GM21367 (cell line): ENCODE measurements around the gene STK11IP.
A peak's percentile ranks its signal among the peaks of the same experiment; 100 is the strongest.

Source experiments
- ATAC-seq: cut with Tn5 transposase; IDR thresholded peaks from one replicate; pipeline ENCODE4 v1.9.1; 2021; ENCODE audit not compliant: unreplicated experiment

The STK11IP gene

GRCh38 chr2:219631904-219632759 is 34.5 kb downstream of the STK11IP start:
- ATAC-seq, result no peak

GRCh38 chr2:219632760-219633105 is 35.1 kb downstream of the STK11IP start:
- ATAC-seq, result no peak

GRCh38 chr2:219633276-219634065 is 35.8 kb downstream of the STK11IP start:
- no peak for ATAC-seq

GRCh38 chr2:219634171-219634940 is 36.7 kb downstream of the STK11IP start:
- ATAC-seq, result no peak

- ATAC-seq, result no peak
Observed at GRCh38 chr2:219634951-219635751, 37.5 kb downstream of the STK11IP start.

GRCh38 chr2:219636144-219636915 is 38.7 kb downstream of the STK11IP start:
- ATAC-seq, result no peak

GRCh38 chr2:219636941-219637841 is 39.5 kb downstream of the STK11IP start:
- ATAC-seq, result no peak

GRCh38 chr2:219637842-219638185 is 40.2 kb downstream of the STK11IP start:
- no peak for ATAC-seq

- no peak for ATAC-seq
Observed at GRCh38 chr2:219638217-219638947, 40.7 kb downstream of the STK11IP start.

GRCh38 chr2:219638948-219639755 is 41.5 kb downstream of the STK11IP start:
- ATAC-seq, result no peak

- ATAC-seq, result no peak
Observed at GRCh38 chr2:219641390-219642068, 43.9 kb downstream of the STK11IP start.

- ATAC-seq, result no peak
Observed at GRCh38 chr2:219642069-219642454, 44.4 kb downstream of the STK11IP start.

- peak; percentile 98 for ATAC-seq
Observed at GRCh38 chr2:219642465-219643083, 44.9 kb downstream of the STK11IP start.

GRCh38 chr2:219643084-219643473 is 45.4 kb downstream of the STK11IP start:
- no peak for ATAC-seq

- no peak for ATAC-seq
Observed at GRCh38 chr2:219643788-219644398, 46.2 kb downstream of the STK11IP start.
